Stimulated activated CD8-positive, alpha-beta memory T cell treated with anti-CD3 and anti-CD28 coated beads, Interleukin-7, amount 100 ng/mL, for 4 hours (primary cell): ENCODE measurements around the gene CRYGN.

Source experiments
- DNase-seq, 2 donors: peaks; one replicate each; pipeline ENCODE4 v3.0.0-alpha.2; 2020; ENCODE audit warnings: low read depth in 2 of 2

Gene CRYGN

DNA sequence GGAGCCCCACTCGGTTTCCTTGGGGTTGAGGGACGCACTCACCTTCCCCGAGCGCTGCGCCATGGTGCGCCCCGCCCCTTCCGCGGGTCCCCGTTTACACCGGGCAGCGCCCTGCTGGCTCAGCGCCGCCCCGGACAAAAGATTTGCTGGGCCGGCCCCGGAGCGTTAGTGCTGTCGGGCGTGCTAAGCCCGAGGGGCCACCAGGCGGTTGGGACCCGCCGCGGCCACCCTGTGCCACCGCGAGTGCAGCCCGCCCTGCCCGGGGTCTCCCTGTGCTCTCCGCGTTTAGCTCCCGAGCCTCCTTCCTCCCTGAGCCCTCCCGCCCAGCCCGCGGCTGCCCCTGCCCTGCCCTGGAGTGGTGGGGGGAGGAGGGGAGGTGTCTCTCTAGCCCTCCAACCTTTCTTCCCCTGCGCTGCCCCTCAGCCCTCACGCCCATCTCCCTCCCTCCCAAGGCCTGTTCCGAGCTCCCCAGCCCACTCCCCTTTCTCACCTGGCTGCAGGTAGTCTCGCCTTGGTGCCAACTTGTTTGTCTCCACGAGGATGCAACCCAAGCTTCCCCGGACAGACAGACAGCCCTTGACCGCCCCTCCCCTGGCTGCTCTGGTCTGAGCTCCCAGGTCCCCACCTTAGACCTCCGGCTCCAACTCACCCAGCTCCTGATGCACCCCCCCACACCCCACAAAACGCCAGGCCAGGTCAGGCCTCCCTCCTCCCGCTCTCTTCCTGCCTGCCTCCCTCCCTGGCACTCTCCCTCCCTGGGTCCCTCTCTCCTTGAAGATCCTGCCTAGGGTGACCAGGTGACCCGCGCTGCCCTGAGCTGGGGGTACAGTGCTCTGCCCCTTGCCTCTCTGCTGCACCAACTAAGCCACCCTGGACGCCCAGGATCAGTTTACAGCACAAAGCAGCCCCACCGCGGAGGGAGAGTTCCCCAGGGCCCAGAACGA is at the start of gene CRYGN:
Gene CRYGN, minus strand, starts transcription at position 287 of the 944 bp plus-strand sequence. Its CDS starts 224 bp downstream, at position 63.
- no peak for DNase-seq

DNA sequence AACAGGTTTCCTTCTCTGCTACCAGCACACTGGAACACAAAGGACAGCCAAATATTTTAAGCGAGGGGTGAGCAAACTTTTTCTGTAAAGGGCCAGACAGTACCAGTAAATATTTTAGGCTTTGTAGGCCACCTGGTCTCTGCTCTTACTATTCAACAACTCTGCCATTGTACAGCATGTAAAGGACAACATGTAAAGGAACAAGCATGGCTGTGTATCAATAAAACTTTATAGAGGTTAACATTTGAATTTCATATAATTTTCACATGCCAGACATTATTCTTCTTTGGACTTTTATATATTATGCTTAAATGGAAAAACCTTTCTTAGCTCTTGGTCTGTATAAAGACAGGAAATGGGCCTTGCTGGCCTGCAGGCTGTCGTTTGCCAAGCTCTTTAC is 49.6 kb upstream of the CRYGN start:
- DNase-seq = no peak

DNA sequence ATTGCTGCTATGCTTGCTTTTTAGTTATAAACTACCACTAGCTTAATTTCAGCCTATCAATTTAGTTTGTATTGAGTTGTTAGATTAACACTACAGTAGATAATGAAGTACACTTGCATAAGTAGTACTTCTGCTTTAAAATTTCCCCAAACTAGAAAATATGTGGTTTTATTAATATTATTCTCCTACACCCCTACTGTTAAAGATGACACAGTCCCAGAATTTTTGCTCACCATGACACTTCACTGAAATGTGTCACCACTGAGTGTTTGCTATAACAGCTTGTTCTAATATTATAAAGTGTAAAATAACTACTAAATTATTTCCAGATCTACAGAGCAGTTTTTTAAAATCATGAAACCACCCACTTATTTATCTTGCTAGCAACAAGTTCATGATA is 48.2 kb upstream of the CRYGN start:
- DNase-seq = no peak

DNA sequence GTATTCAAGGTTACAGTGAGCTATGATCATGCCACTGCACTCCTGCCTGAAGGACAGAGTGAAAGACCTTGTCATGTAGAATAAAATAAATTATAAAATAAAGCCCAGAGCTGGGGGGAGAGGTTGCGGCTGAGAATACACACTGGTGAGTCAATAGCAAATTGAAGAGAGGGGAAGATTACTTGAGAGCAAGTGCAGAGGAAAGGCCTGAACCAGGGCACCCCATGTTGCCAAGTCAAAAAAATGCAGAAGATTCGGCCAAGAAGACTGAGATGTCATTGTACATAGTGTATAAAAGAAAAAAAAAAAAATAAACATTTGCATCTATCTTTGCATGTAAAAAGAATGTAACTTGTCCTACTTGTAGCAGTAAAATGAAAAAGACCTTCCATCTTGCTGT is 47.3 kb upstream of the CRYGN start:
- no peak for DNase-seq

GRCh38 chr7:151486074-151486473 is 46.1 kb upstream of the CRYGN start:
- DNase-seq = no peak

GRCh38 chr7:151484971-151485707 is 45.2 kb upstream of the CRYGN start:
- DNase-seq = no peak

- no peak for DNase-seq
These were observed 43.7 kb upstream of the CRYGN start for GRCh38 chr7:151483711-151483983.

GRCh38 chr7:151482883-151483710 is 43.2 kb upstream of the CRYGN start:
- no peak for DNase-seq

DNA sequence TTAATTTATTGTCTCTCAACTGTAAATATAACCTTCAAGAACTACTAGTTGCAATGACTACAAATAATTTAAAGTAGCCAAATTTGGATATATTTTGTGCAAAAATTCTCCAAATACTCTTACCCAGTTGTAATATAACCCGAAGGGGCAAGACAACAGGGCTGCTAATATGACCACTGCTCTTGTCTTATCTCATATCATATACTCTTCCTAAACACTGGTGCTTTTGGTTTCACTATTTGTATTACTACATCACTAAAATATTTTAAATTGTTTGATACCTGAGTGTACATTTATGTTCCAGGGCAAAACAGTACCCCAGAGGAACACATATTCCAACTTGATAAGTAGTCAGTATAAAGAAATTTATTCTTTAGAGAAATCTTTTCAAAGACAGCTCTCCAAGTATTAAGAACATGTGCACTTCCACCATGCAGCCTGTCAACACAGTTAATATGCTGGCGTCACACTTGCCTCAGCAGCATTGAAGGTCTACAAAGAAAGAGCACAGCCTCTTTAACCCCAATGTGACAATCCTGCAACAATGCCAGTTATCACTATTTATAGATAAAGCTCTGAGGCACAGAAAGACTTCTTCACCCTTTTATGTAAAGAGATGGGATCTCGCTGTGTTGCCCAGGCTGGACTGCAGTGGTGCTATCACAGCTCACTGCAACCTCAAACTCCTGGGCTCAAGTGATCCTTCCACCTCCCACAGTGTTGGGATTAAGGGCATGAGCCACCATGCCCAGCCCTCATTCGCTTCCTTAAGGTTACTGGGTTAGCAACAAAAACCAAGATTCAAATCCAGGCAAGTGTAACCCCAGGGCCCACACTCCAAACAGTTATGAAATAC is 41.9 kb upstream of the CRYGN start:
- DNase-seq = no peak

DNA sequence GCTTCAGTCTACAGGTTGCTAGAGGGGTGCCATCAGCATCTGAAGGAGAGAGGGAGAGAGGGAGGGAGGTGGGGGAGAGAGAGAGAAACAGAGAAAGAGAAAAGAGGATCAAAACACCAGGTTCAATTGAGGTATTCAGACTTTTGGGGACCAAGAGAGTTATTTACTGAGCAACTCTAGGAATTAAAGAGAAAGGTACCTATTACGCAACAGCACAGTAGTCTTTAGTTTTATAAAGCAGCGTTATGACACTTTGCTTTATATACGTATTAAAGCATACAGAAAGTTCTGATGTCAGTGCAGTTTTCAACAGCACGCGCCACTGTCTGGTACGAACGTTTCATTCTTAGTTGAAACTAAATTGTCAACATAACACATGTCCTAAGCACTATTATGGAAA is 37.9 kb upstream of the CRYGN start:
- no peak for DNase-seq

DNA sequence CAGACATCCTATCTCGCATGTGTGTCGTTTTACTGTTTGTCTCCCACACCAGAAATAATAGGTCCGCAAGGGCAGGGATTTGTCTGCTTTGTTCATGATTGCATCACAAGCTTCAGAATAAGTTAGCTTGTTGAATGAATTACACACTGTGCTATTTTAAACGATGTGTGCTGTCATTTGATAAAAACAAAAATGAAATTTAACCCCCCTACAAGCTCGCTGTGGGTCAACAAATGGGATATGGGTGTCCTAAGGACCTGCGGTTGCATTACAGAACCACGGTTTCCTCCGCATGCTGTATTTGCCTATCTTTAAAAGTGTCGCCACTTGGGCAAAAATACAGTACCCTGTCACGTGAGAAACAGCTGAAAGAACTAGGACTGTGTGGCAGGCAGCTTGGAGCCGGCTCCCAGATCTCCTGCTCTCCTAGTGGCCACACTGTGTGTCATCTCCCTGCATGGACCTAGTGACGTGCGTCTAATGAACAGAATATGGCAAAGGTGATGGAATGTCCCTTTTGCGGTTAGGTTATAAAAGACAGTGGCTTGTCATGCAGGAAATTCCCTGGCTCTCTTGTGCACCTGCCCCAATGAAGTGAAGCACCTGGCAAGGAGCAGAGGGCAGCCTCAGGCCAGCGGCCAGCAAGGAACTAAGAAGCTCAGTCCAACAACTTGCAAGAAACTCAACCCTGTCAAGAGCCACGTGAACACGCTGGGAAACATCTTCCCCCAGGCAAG is 32.9 kb upstream of the CRYGN start:
- no peak for DNase-seq

- DNase-seq = no peak
These were observed 30.8 kb upstream of the CRYGN start for GRCh38 chr7:151470711-151471110.

GRCh38 chr7:151469281-151469680 is 29.3 kb upstream of the CRYGN start:
- DNase-seq = no peak

GRCh38 chr7:151468217-151469018 is 28.5 kb upstream of the CRYGN start:
- DNase-seq = no peak

- DNase-seq = no peak
These were observed 25.2 kb upstream of the CRYGN start for GRCh38 chr7:151465169-151465568.

- no peak for DNase-seq
These were observed 22.4 kb upstream of the CRYGN start for GRCh38 chr7:151462306-151462779.

DNA sequence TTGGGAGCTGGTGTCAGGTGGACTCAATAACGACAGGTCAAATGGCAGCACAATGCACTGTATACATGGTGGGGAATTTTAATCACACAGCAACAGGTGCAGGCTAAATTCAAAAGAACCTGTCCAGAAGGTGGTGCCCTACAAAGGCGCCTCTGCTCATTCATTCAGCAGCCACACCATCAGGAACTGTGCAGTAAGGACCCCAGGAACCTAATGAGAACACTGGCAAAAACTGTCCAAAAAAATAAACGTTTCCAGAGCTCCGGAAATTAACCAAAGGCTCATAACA is 21.9 kb upstream of the CRYGN start:
- DNase-seq = no peak

GRCh38 chr7:151461096-151461941 is 21.4 kb upstream of the CRYGN start:
- DNase-seq = no peak

DNA sequence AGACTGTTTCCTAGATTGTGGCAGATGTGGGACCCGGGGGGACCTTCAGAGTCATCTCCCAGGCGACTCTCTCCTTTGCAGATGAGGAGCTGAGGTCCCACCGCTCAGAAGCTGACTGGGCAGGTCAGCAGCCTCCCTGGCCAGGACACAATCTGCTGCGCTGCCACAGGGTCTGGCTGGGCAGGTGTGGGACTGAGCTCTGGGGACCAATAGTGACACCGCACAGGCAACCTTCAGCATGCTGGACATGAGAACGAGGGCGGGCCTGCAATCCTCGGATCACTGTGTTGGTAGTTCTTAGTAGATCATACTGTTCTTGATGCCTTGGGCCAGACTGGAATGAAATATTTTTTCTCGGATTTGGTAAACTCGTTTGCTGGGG is 20.5 kb upstream of the CRYGN start:
- no peak for DNase-seq
